ENCODE measurements around the gene NRXN3. TPM values are rescaled to one million over a fixed set of nuclear protein-coding genes. Genes with fewer than 3 reads are reported as not detected.

NRXN3 gene
- total RNA-seq, 2 experiments from 2014 or later, result not detected

DNA sequence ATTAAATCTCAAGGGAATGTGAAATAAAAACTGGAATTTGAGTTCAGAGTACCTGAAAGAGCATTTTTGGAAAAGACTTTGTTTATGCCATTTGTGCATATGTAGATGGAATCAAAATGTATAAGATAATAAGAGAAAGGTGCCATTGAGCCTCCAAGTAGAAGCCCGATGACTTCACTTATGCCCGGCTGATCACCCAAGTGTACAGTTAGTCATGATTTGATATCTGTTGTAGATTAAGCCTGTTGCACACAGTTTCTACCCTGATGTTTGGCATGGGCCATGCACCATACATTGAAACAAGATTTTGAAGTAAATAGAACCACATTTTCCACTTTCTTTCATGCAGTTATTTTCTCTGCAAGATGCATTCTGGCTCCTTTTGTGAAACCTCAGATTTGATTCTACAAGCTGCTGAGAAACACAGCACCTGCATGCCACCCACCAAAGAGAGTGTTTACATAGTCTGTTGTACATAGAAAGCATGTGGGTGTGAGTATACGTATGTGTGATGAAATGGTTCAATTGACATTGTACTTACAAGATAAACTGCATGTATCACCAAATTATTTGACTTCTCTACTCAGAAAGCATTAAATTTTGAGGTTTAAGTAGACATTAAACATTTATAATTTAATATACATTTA is 1268.6 kb downstream of the NRXN3 start:
- CTCF ChIA-PET, result no interaction called here
- POLR2A ChIA-PET, result no interaction called here
- H3K36me3 Mint-ChIP-seq (ENCODE audit: low read depth), result no peaks in the 10 kb centered on the region
- H3K9me3 Mint-ChIP-seq, result no peaks in the 10 kb centered on the region
- H3K4me1 Mint-ChIP-seq, result no peaks in the 10 kb centered on the region
- no peak overlapping the region for H3K4me3 Mint-ChIP-seq
- no peak for DNase-seq
- no peaks in the 10 kb centered on the region for H3K27me3 Mint-ChIP-seq
- H3K27ac Mint-ChIP-seq, result no peak overlapping the region

DNA sequence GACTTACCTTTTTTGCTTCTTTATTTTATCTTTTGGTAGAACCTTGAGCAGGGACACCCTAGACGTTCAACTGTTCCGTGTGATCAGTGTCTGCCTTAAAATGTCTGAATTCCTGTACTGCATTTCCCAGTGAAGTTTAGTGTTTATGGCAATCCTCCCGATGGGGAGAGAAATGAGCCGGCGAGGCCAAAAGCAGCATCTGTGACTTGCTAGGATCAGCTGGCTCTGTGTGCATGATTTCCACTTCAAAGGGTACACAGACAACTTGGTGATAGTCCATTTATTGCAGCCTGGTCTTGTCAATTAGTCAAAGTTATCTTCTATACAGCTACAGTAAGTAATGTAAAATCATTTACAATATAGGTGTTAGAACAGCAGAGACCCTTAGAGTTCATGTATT is 1272.6 kb downstream of the NRXN3 start:
- H3K27ac Mint-ChIP-seq, result no peak overlapping the region
- H3K4me1 Mint-ChIP-seq, result no peaks in the 10 kb centered on the region
- no peaks in the 10 kb centered on the region for H3K9me3 Mint-ChIP-seq
- POLR2A ChIA-PET, result no interaction called here
- no peak overlapping the region for H3K4me3 Mint-ChIP-seq
- H3K36me3 Mint-ChIP-seq (ENCODE audit: low read depth), result no peaks in the 10 kb centered on the region
- H3K27me3 Mint-ChIP-seq, result no peaks in the 10 kb centered on the region
- no peak for DNase-seq
- CTCF ChIA-PET, result no interaction called here

- H3K9me3 Mint-ChIP-seq, result no peaks in the 10 kb centered on the region
- ChIA-PET CTCF (no interaction called here), POLR2A (no interaction called here)
- no peaks in the 10 kb centered on the region for H3K27me3 Mint-ChIP-seq
- H3K4me3 Mint-ChIP-seq, result no peak overlapping the region
- no peaks in the 10 kb centered on the region for H3K36me3 Mint-ChIP-seq (ENCODE audit: low read depth)
- H3K4me1 Mint-ChIP-seq, result no peaks in the 10 kb centered on the region
- H3K27ac Mint-ChIP-seq, result no peak overlapping the region
- DNase-seq, result no peak
Observed at GRCh38 chr14:79443602-79444001, 1273.4 kb downstream of the NRXN3 start.

GRCh38 chr14:79448960-79449359 is 1278.8 kb downstream of the NRXN3 start:
- Mint-ChIP-seq H3K4me3 (no peak overlapping the region), H3K4me1 (no peaks in the 10 kb centered on the region), H3K36me3 (ENCODE audit: low read depth) (no peaks in the 10 kb centered on the region), H3K27me3 (no peaks in the 10 kb centered on the region), H3K27ac (no peak overlapping the region), H3K9me3 (no peaks in the 10 kb centered on the region)
- CTCF ChIA-PET, result no interaction called here
- no peak for DNase-seq
- POLR2A ChIA-PET, result no interaction called here

GRCh38 chr14:79451601-79452000 is 1281.4 kb downstream of the NRXN3 start:
- DNase-seq, result no peak
- no peak overlapping the region for H3K27ac Mint-ChIP-seq
- no peaks in the 10 kb centered on the region for H3K36me3 Mint-ChIP-seq (ENCODE audit: low read depth)
- CTCF ChIA-PET, result interaction anchor here (1.2 kb wide), 1 partner anchor 18 kb away, joined by 3 read pairs; no protein-coding TSS in a partner anchor
- no peaks in the 10 kb centered on the region for H3K4me1 Mint-ChIP-seq
- H3K9me3 Mint-ChIP-seq, result no peaks in the 10 kb centered on the region
- H3K27me3 Mint-ChIP-seq, result no peaks in the 10 kb centered on the region
- H3K4me3 Mint-ChIP-seq, result no peak overlapping the region
- POLR2A ChIA-PET, result no interaction called here

DNA sequence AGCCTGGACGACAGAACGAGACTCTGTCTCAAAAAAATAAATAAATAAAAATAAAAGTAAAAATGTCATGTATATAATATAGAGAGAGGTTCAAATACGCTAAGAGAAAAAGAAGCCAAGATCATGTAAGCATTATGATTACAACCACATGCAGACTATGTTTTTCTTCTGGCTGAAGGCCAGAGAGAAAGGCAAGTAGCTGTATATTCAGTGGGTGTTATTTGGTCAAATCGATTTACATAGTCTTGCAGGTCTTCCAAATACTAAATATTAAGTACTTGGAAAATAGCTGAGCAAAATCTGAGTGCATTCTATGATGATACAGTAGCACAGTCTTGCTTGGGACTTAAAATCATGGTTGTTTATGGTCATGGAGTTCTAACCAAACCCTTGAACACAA is 1283.1 kb downstream of the NRXN3 start:
- H3K36me3 Mint-ChIP-seq (ENCODE audit: low read depth), result no peaks in the 10 kb centered on the region
- no peaks in the 10 kb centered on the region for H3K27me3 Mint-ChIP-seq
- ChIA-PET CTCF (no interaction called here), POLR2A (no interaction called here)
- H3K27ac Mint-ChIP-seq, result no peak overlapping the region
- no peak overlapping the region for H3K4me3 Mint-ChIP-seq
- no peak for DNase-seq
- no peaks in the 10 kb centered on the region for H3K9me3 Mint-ChIP-seq
- H3K4me1 Mint-ChIP-seq, result no peaks in the 10 kb centered on the region

GRCh38 chr14:79464468-79464867 is 1294.3 kb downstream of the NRXN3 start:
- ChIA-PET CTCF (no interaction called here), POLR2A (no interaction called here)
- Mint-ChIP-seq H3K36me3 (ENCODE audit: low read depth) (no peaks in the 10 kb centered on the region), H3K27me3 (no peaks in the 10 kb centered on the region), H3K27ac (no peak overlapping the region), H3K4me1 (no peaks in the 10 kb centered on the region), H3K4me3 (no peak overlapping the region), H3K9me3 (no peaks in the 10 kb centered on the region)
- no peak for DNase-seq

GRCh38 chr14:79465651-79466050 is 1295.5 kb downstream of the NRXN3 start:
- Mint-ChIP-seq H3K36me3 (ENCODE audit: low read depth) (no peaks in the 10 kb centered on the region), H3K27ac (no peak overlapping the region), H3K4me3 (no peak overlapping the region), H3K4me1 (no peaks in the 10 kb centered on the region), H3K9me3 (no peaks in the 10 kb centered on the region), H3K27me3 (no peaks in the 10 kb centered on the region)
- no peak for DNase-seq
- ChIA-PET POLR2A (no interaction called here), CTCF (no interaction called here)

DNA sequence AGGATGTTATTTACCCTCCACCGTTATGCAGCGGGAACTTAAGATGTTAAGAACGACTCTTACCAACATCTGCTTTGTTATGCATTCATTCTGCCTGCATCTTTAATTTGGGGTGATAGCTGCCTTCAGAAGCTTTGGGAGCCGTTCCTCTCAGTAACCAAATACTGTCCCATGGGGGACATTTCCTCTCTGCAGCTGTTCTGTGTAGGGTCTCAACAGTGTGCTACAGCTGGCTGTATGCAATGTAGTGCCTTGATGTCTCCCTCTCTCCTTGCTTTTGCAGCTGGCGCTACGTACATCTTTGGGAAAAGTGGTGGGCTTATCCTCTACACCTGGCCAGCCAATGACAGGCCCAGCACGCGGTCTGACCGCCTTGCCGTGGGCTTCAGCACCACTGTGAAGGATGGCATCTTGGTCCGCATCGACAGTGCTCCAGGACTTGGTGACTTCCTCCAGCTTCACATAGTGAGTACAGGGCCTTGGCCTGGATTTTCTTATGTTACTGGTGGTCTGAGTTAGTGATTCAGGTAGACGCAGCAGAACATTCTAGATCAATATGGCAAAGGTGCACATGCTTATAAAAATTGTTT is 1296.9 kb downstream of the NRXN3 start:
- ChIA-PET POLR2A (no interaction called here), CTCF (no interaction called here)
- H3K27me3 Mint-ChIP-seq, result no peaks in the 10 kb centered on the region
- no peaks in the 10 kb centered on the region for H3K9me3 Mint-ChIP-seq
- H3K36me3 Mint-ChIP-seq (ENCODE audit: low read depth), result no peaks in the 10 kb centered on the region
- DNase-seq, result no peak
- H3K4me3 Mint-ChIP-seq, result no peak overlapping the region
- H3K4me1 Mint-ChIP-seq, result no peaks in the 10 kb centered on the region
- H3K27ac Mint-ChIP-seq, result no peak overlapping the region

- no peaks in the 10 kb centered on the region for H3K9me3 Mint-ChIP-seq
- POLR2A ChIA-PET, result no interaction called here
- CTCF ChIA-PET, result no interaction called here
- no peaks in the 10 kb centered on the region for H3K36me3 Mint-ChIP-seq (ENCODE audit: low read depth)
- no peak for DNase-seq
- H3K4me1 Mint-ChIP-seq, result no peaks in the 10 kb centered on the region
- no peak overlapping the region for H3K27ac Mint-ChIP-seq
- H3K4me3 Mint-ChIP-seq, result no peak overlapping the region
- no peaks in the 10 kb centered on the region for H3K27me3 Mint-ChIP-seq
Observed at GRCh38 chr14:79467835-79468234, 1297.7 kb downstream of the NRXN3 start.

DNA sequence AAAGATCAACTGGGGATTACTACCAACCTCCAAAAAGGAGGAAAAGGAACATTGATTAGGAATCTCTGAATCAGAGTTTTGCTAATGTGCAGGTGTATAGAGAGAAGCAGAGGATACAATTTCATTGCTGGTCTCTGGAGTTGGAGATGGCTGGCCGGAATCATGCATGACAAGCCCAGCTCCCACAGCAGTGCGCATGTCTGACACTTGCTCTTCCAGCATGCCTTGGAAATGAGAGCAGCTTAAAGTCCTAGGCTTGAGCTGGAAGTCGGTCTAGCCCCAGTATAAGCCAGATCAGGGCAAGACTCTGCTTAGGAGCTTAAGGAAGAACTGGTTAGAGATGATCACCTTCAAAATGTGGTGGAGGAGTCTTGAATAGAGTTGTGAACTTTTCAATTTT is 1298.3 kb downstream of the NRXN3 start:
- Mint-ChIP-seq H3K4me1 (no peaks in the 10 kb centered on the region), H3K27me3 (no peaks in the 10 kb centered on the region), H3K9me3 (no peaks in the 10 kb centered on the region), H3K4me3 (no peak overlapping the region), H3K27ac (no peak overlapping the region), H3K36me3 (ENCODE audit: low read depth) (no peaks in the 10 kb centered on the region)
- CTCF ChIA-PET, result no interaction called here
- no peak for DNase-seq
- POLR2A ChIA-PET, result no interaction called here

DNA sequence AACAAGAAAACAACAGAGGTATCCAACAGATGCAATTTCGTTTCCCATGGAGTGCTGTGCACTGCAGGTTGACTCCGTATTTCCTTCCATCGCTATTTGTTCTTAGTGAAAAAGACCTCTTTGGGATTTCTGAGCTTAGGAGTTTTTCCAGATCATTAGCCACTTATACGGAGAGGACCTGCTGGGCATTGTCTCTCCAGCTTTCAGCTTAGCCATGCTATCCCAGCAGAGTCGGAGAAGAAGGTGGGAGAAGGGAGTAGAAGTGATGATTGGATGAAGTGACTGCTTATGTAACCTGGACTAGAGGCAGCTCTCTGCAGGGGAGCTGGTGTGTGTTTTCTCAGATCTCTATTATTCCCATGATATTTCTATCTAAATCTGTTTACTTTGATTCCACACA is 1303.5 kb downstream of the NRXN3 start:
- ChIA-PET POLR2A (no interaction called here), CTCF (no interaction called here)
- Mint-ChIP-seq H3K4me1 (no peaks in the 10 kb centered on the region), H3K4me3 (no peak overlapping the region), H3K9me3 (no peaks in the 10 kb centered on the region), H3K27ac (no peak overlapping the region), H3K27me3 (no peaks in the 10 kb centered on the region), H3K36me3 (ENCODE audit: low read depth) (no peaks in the 10 kb centered on the region)
- no peak for DNase-seq

DNA sequence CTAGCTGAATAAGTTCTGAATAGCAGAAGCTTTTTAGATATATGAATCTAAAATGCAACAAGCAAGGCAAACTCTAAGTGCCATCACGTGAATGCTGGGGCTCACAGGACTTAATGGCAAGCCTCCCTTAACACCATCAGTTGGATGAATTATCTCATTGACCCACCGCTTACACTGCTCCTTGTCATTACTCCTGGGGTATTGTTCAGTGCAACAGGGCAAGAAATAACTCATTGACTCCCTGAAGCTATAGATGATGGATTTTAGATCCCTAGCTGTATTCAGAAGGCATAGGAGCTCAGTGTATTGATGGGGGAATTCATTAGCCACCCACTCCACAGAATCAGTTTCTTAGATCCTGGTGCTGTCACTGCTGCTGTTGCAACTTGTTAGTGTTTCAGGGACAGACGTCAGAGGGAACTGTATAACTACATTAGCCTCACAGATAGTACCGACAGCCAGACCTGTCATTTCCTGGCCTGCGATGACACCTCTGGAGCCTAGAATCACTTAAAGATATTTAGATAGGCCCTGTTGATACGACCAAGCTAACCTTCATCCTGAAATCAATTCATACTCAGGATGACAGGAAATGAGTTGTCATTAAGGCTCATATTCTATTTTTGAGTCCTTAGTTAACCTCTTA is 1305.8 kb downstream of the NRXN3 start:
- Mint-ChIP-seq H3K36me3 (ENCODE audit: low read depth) (no peaks in the 10 kb centered on the region), H3K9me3 (no peaks in the 10 kb centered on the region), H3K4me1 (no peaks in the 10 kb centered on the region), H3K27ac (no peak overlapping the region), H3K4me3 (no peak overlapping the region), H3K27me3 (no peaks in the 10 kb centered on the region)
- no peak for DNase-seq
- ChIA-PET POLR2A (no interaction called here), CTCF (no interaction called here)

GRCh38 chr14:79476552-79476951 is 1306.4 kb downstream of the NRXN3 start:
- no peak overlapping the region for H3K4me3 Mint-ChIP-seq
- no peaks in the 10 kb centered on the region for H3K4me1 Mint-ChIP-seq
- no peaks in the 10 kb centered on the region for H3K9me3 Mint-ChIP-seq
- H3K27ac Mint-ChIP-seq, result no peak overlapping the region
- ChIA-PET CTCF (no interaction called here), POLR2A (no interaction called here)
- no peak for DNase-seq
- H3K36me3 Mint-ChIP-seq (ENCODE audit: low read depth), result no peaks in the 10 kb centered on the region
- H3K27me3 Mint-ChIP-seq, result no peaks in the 10 kb centered on the region
